ENCODE measurements around the gene AQP2.

AQP2 gene

GRCh38 chr12:49921936-49922335 is 28.6 kb upstream of the AQP2 start:
- no peak overlapping the region for H3K14ac ChIP-seq (ENCODE audit: low read length)
- no peak overlapping the region for H2BK12ac ChIP-seq (ENCODE audit: low read length)
- no peak overlapping the region for H4K91ac ChIP-seq (ENCODE audit: low read depth, low read length)
- no CpG with 5 or more reads among the region's 6 CpGs for WGBS (ENCODE audit: extremely low coverage, insufficient coverage, insufficient read length)
- no peaks in the 10 kb centered on the region for H3K36me3 ChIP-seq (ENCODE audit: control insufficient read depth in 1 of 2, insufficient read depth in 2 of 2, low read length in 2 of 2)
- H2BK5ac ChIP-seq (ENCODE audit: low read depth, low read length, poor library complexity) = no peak overlapping the region
- H3K9me3 ChIP-seq (ENCODE audit: insufficient read depth, low read depth, low read length) = peaks cover 3% of the 10 kb centered on the region
- no peak overlapping the region for H2BK120ac ChIP-seq (ENCODE audit: insufficient read depth, low read length, poor library complexity)
- no peak overlapping the region for H3K27ac ChIP-seq (ENCODE audit: low read depth, low read length)
- no peak overlapping the region for H3K4me3 ChIP-seq (ENCODE audit: low read depth, low read length)
- H2AK5ac ChIP-seq (ENCODE audit: low read length) = no peak overlapping the region
- no peaks in the 10 kb centered on the region for H3K4me1 ChIP-seq (ENCODE audit: control insufficient read depth in 1 of 2, insufficient read depth in 2 of 2, low read length in 2 of 2)
- no peak overlapping the region for H3K9ac ChIP-seq (ENCODE audit: low read length)
- H2AFZ ChIP-seq (ENCODE audit: insufficient read depth, low read length, poor library complexity) = no peak overlapping the region
- no peaks in the 10 kb centered on the region for H3K79me1 ChIP-seq (ENCODE audit: low read length)
- no peak for DNase-seq
- H3K79me2 ChIP-seq (ENCODE audit: control insufficient read depth, insufficient read depth, low read length, poor library complexity) = no peaks in the 10 kb centered on the region
- no peak overlapping the region for H3K23ac ChIP-seq (ENCODE audit: low read length)
- H3K27me3 ChIP-seq (ENCODE audit: insufficient read depth, low read length) = no peaks in the 10 kb centered on the region
- H3K18ac ChIP-seq (ENCODE audit: low read length) = no peak overlapping the region
- H4K8ac ChIP-seq (ENCODE audit: low read depth, low read length) = no peak overlapping the region
- no peak overlapping the region for H4K12ac ChIP-seq (ENCODE audit: low read depth, low read length)
- H3K4me2 ChIP-seq (ENCODE audit: low read length) = no peak overlapping the region
- H3K4ac ChIP-seq (ENCODE audit: low read depth, low read length) = no peak overlapping the region

GRCh38 chr12:49922349-49923034 is 28.0 kb upstream of the AQP2 start:
- Histone ChIP-seq H4K12ac (ENCODE audit: low read depth, low read length) (no peak overlapping the region), H2BK12ac (ENCODE audit: low read length) (no peak overlapping the region), H3K18ac (ENCODE audit: low read length) (no peak overlapping the region), H3K9ac (ENCODE audit: low read length) (no peak overlapping the region), H3K27me3 (ENCODE audit: insufficient read depth, low read length) (no peaks in the 10 kb centered on the region), H4K8ac (ENCODE audit: low read depth, low read length) (no peak overlapping the region), H4K91ac (ENCODE audit: low read depth, low read length) (no peak overlapping the region), H3K79me2 (ENCODE audit: control insufficient read depth, insufficient read depth, low read length, poor library complexity) (no peaks in the 10 kb centered on the region), H3K27ac (ENCODE audit: low read depth, low read length) (no peak overlapping the region), H3K14ac (ENCODE audit: low read length) (no peak overlapping the region), H3K9me3 (ENCODE audit: insufficient read depth, low read depth, low read length) (peaks cover 3% of the 10 kb centered on the region), H3K36me3 (ENCODE audit: control insufficient read depth in 1 of 2, insufficient read depth in 2 of 2, low read length in 2 of 2) (no peaks in the 10 kb centered on the region), H2AFZ (ENCODE audit: insufficient read depth, low read length, poor library complexity) (no peak overlapping the region), H2BK5ac (ENCODE audit: low read depth, low read length, poor library complexity) (no peak overlapping the region), H2AK5ac (ENCODE audit: low read length) (no peak overlapping the region), H3K4ac (ENCODE audit: low read depth, low read length) (no peak overlapping the region), H3K4me1 (ENCODE audit: control insufficient read depth in 1 of 2, insufficient read depth in 2 of 2, low read length in 2 of 2) (no peaks in the 10 kb centered on the region), H3K79me1 (ENCODE audit: low read length) (no peaks in the 10 kb centered on the region), H3K4me3 (ENCODE audit: low read depth, low read length) (no peak overlapping the region), H2BK120ac (ENCODE audit: insufficient read depth, low read length, poor library complexity) (no peak overlapping the region), H3K23ac (ENCODE audit: low read length) (no peak overlapping the region), H3K4me2 (ENCODE audit: low read length) (no peak overlapping the region)
- DNase-seq = no peak
- no CpG with 5 or more reads among the region's 12 CpGs for WGBS (ENCODE audit: extremely low coverage, insufficient coverage, insufficient read length)

- Histone ChIP-seq H2BK120ac (ENCODE audit: insufficient read depth, low read length, poor library complexity) (no peak overlapping the region), H3K4ac (ENCODE audit: low read depth, low read length) (no peak overlapping the region), H3K18ac (ENCODE audit: low read length) (no peak overlapping the region), H4K8ac (ENCODE audit: low read depth, low read length) (no peak overlapping the region), H3K27ac (ENCODE audit: low read depth, low read length) (no peak overlapping the region), H2BK12ac (ENCODE audit: low read length) (no peak overlapping the region), H4K12ac (ENCODE audit: low read depth, low read length) (no peak overlapping the region), H3K23ac (ENCODE audit: low read length) (no peak overlapping the region), H3K9me3 (ENCODE audit: insufficient read depth, low read depth, low read length) (peaks cover 2% of the 10 kb centered on the region), H2BK5ac (ENCODE audit: low read depth, low read length, poor library complexity) (no peak overlapping the region), H3K4me1 (ENCODE audit: control insufficient read depth in 1 of 2, insufficient read depth in 2 of 2, low read length in 2 of 2) (no peaks in the 10 kb centered on the region), H3K4me3 (ENCODE audit: low read depth, low read length) (no peak overlapping the region), H3K36me3 (ENCODE audit: control insufficient read depth in 1 of 2, insufficient read depth in 2 of 2, low read length in 2 of 2) (no peaks in the 10 kb centered on the region), H2AK5ac (ENCODE audit: low read length) (no peak overlapping the region), H3K27me3 (ENCODE audit: insufficient read depth, low read length) (no peaks in the 10 kb centered on the region), H3K9ac (ENCODE audit: low read length) (no peak overlapping the region), H3K79me2 (ENCODE audit: control insufficient read depth, insufficient read depth, low read length, poor library complexity) (no peaks in the 10 kb centered on the region), H4K91ac (ENCODE audit: low read depth, low read length) (no peak overlapping the region), H2AFZ (ENCODE audit: insufficient read depth, low read length, poor library complexity) (no peak overlapping the region), H3K4me2 (ENCODE audit: low read length) (no peak overlapping the region), H3K14ac (ENCODE audit: low read length) (no peak overlapping the region), H3K79me1 (ENCODE audit: low read length) (no peaks in the 10 kb centered on the region)
- no peak for DNase-seq
- WGBS (ENCODE audit: extremely low coverage, insufficient coverage, insufficient read length) = no CpG with 5 or more reads among the region's 7 CpGs
These were observed 27.4 kb upstream of the AQP2 start for GRCh38 chr12:49923035-49923644.

- no peak overlapping the region for H2AK5ac ChIP-seq (ENCODE audit: low read length)
- no peak overlapping the region for H4K91ac ChIP-seq (ENCODE audit: low read depth, low read length)
- DNase-seq = no peak
- no CpG with 5 or more reads among the region's 15 CpGs for WGBS (ENCODE audit: extremely low coverage, insufficient coverage, insufficient read length)
- no peaks in the 10 kb centered on the region for H3K79me1 ChIP-seq (ENCODE audit: low read length)
- H4K8ac ChIP-seq (ENCODE audit: low read depth, low read length) = no peak overlapping the region
- H2AFZ ChIP-seq (ENCODE audit: insufficient read depth, low read length, poor library complexity) = no peak overlapping the region
- no peak overlapping the region for H2BK5ac ChIP-seq (ENCODE audit: low read depth, low read length, poor library complexity)
- H3K36me3 ChIP-seq (ENCODE audit: control insufficient read depth in 1 of 2, insufficient read depth in 2 of 2, low read length in 2 of 2) = no peaks in the 10 kb centered on the region
- no peak overlapping the region for H3K4me2 ChIP-seq (ENCODE audit: low read length)
- no peak overlapping the region for H3K27ac ChIP-seq (ENCODE audit: low read depth, low read length)
- no peak overlapping the region for H2BK120ac ChIP-seq (ENCODE audit: insufficient read depth, low read length, poor library complexity)
- H3K18ac ChIP-seq (ENCODE audit: low read length) = no peak overlapping the region
- H3K79me2 ChIP-seq (ENCODE audit: control insufficient read depth, insufficient read depth, low read length, poor library complexity) = no peaks in the 10 kb centered on the region
- no peak overlapping the region for H3K4ac ChIP-seq (ENCODE audit: low read depth, low read length)
- no peak overlapping the region for H3K23ac ChIP-seq (ENCODE audit: low read length)
- no peak overlapping the region for H4K12ac ChIP-seq (ENCODE audit: low read depth, low read length)
- no peak overlapping the region for H3K9ac ChIP-seq (ENCODE audit: low read length)
- H3K9me3 ChIP-seq (ENCODE audit: insufficient read depth, low read depth, low read length) = peaks cover 2% of the 10 kb centered on the region
- H3K4me3 ChIP-seq (ENCODE audit: low read depth, low read length) = no peak overlapping the region
- no peak overlapping the region for H3K14ac ChIP-seq (ENCODE audit: low read length)
- H3K4me1 ChIP-seq (ENCODE audit: control insufficient read depth in 1 of 2, insufficient read depth in 2 of 2, low read length in 2 of 2) = no peaks in the 10 kb centered on the region
- H2BK12ac ChIP-seq (ENCODE audit: low read length) = no peak overlapping the region
- no peaks in the 10 kb centered on the region for H3K27me3 ChIP-seq (ENCODE audit: insufficient read depth, low read length)
These were observed 26.5 kb upstream of the AQP2 start for GRCh38 chr12:49923880-49924556.

Measured in trophoblast cell (in vitro differentiated cells and primary cell).